SK-N-MC (cell line): ENCODE results near the gene SLC9A9.

Experiments used
- EZH2 ChIP-seq: fragments of 200-600 bp; sonication (generic); IDR thresholded peaks from one replicate; pipeline ENCODE4 v1.6.1; 2017; ENCODE audit warnings: antibody characterized with exemption
- FOXP2 ChIP-seq: optimal IDR thresholded peaks from 2 replicates; pipeline ENCODE3; 2011; ENCODE audit warnings: mild to moderate bottlenecking, moderate library complexity; ENCODE audit not compliant: insufficient read depth; ENCODE audit errors: extremely low read length, control extremely low read depth
- POLR2AphosphoS5 ChIP-seq: IDR thresholded peaks from 2 replicates; pipeline ENCODE4 v1.6.1; 2012; ENCODE audit warnings: mild to moderate bottlenecking, low read depth, low read length, borderline replicate concordance

DNA sequence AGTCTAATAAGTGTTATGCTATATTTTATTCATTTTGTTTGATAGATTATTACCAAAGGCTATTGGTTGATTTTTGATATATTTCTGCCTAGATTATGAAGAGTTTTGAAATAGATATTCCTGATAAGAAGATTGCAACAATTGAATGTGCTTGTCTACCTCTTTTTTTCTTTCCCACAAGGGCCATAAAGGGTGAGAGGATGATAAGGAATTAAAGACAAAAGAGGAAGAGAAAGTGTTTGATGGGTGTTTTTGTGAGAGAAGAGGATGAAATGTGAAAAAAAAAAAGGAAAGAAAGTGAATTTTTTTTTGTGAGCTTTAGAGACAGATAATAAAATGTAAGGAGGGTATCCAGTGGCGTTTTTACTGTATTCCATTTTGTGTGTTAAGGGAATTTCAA is 484.3 kb downstream of the SLC9A9 start:
- TF ChIP-seq POLR2AphosphoS5 (no peak), EZH2 (no peak), FOXP2 (no peak)
